ENCODE results near the gene YOD1.

YOD1 gene

DNA sequence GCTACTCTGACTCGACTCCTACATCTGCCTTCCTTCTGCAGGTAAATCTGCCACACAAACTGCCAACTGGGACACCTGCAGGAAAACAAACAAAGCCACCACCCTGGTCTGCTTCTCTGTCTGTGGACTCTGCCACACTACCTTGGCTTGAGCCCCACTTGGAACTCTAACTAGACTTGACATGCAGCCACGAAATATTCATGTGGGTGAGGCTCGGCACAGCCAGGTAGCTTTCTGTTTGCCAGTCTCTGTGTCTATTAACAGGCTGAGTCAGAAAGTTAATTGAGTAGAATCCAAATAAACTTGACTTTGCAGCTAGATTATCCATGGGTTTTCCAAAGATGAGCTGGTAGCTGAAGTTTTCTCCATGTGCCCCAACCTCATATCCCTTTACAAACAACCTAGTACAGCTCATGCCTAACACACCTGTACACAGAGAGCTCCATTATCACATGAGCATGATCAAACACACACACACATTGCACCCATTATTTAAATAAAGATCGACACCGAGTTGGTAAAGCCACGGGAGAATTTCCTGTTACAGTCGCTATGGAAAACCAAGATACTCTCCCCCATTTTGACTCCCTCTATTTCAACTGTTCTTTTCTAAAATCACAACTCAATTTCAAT is 19.3 kb downstream of the YOD1 start:
- no peak overlapping the region for H4K5ac ChIP-seq (ENCODE audit: low read length)
- H3K36me3 ChIP-seq (ENCODE audit: control insufficient read depth, insufficient read depth, low read length): no peaks in the 10 kb centered on the region
- no peak overlapping the region for H2BK120ac ChIP-seq (ENCODE audit: low read depth, low read length)
- no peak overlapping the region for H3K18ac ChIP-seq (ENCODE audit: low read length)
- H3K27me3 ChIP-seq (ENCODE audit: insufficient read depth, low read length, poor library complexity): no peaks in the 10 kb centered on the region
- no peak overlapping the region for H3K9ac ChIP-seq (ENCODE audit: low read length)
- no peaks in the 10 kb centered on the region for H3K79me1 ChIP-seq (ENCODE audit: low read length)
- no peak overlapping the region for H3K27ac ChIP-seq (ENCODE audit: low read depth, low read length)
- no peak overlapping the region for H4K8ac ChIP-seq (ENCODE audit: low read depth, low read length)
- H3K4me2 ChIP-seq (ENCODE audit: low read length): no peak overlapping the region
- no peak overlapping the region for H2BK15ac ChIP-seq (replicated peaks; ENCODE audit: low read depth)
- peak overlapping the region; percentile 22 for H3K56ac ChIP-seq (ENCODE audit: low read length)
- peak overlapping the region; percentile 7 for H2AK5ac ChIP-seq (ENCODE audit: low read length)
- no peak overlapping the region for H3K4ac ChIP-seq (ENCODE audit: low read depth, low read length)
- DNase-seq: no peak
- H3K4me1 ChIP-seq (ENCODE audit: control insufficient read depth, low read depth, low read length): peaks cover 15% of the 10 kb centered on the region
- no peak overlapping the region for H3K4me3 ChIP-seq (ENCODE audit: low read length)
- WGBS (ENCODE audit: extremely low coverage, insufficient coverage, low lambda C conversion rate): no CpG with 5 or more reads among the region's 7 CpGs
- H3K23ac ChIP-seq (ENCODE audit: low read length): no peak overlapping the region
- no peaks in the 10 kb centered on the region for H3K79me2 ChIP-seq (ENCODE audit: control insufficient read depth, insufficient read depth, low read length)
- no peak overlapping the region for H2BK5ac ChIP-seq (ENCODE audit: low read length)

DNA sequence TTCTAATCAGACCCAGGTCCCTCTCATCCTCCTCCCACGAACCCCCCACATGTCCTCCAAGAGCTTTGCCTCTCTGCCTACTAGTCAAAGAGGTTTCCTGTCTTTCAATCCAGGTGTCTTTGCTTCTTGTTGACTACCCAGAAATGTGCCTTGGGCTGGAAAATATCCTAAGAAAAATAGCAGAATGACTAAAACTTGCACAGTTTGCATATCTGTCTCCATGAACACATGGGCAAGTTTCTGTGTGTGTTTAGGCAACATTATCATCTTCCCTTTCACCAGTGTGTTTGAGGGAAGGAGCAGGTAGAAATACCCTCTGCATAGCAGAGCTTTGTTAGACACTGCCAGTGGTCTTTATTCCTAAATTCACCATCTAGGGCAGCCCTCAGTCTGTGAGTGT is 20.0 kb downstream of the YOD1 start:
- H2BK120ac ChIP-seq (ENCODE audit: low read depth, low read length): no peak overlapping the region
- peak overlapping the region; percentile 22 for H2AK5ac ChIP-seq (ENCODE audit: low read length)
- H3K56ac ChIP-seq (ENCODE audit: low read length): no peak overlapping the region
- H4K5ac ChIP-seq (ENCODE audit: low read length): no peak overlapping the region
- no peak overlapping the region for H2BK15ac ChIP-seq (replicated peaks; ENCODE audit: low read depth)
- H3K23ac ChIP-seq (ENCODE audit: low read length): no peak overlapping the region
- no peak overlapping the region for H2BK5ac ChIP-seq (ENCODE audit: low read length)
- H3K4me1 ChIP-seq (ENCODE audit: control insufficient read depth, low read depth, low read length): peaks cover 15% of the 10 kb centered on the region
- no peak overlapping the region for H3K9ac ChIP-seq (ENCODE audit: low read length)
- H3K27ac ChIP-seq (ENCODE audit: low read depth, low read length): no peak overlapping the region
- H3K4ac ChIP-seq (ENCODE audit: low read depth, low read length): no peak overlapping the region
- no peak overlapping the region for H3K4me2 ChIP-seq (ENCODE audit: low read length)
- no peaks in the 10 kb centered on the region for H3K27me3 ChIP-seq (ENCODE audit: insufficient read depth, low read length, poor library complexity)
- no peaks in the 10 kb centered on the region for H3K79me2 ChIP-seq (ENCODE audit: control insufficient read depth, insufficient read depth, low read length)
- no peak overlapping the region for H3K18ac ChIP-seq (ENCODE audit: low read length)
- no peaks in the 10 kb centered on the region for H3K36me3 ChIP-seq (ENCODE audit: control insufficient read depth, insufficient read depth, low read length)
- H3K4me3 ChIP-seq (ENCODE audit: low read length): no peak overlapping the region
- H4K8ac ChIP-seq (ENCODE audit: low read depth, low read length): no peak overlapping the region
- H3K79me1 ChIP-seq (ENCODE audit: low read length): no peaks in the 10 kb centered on the region
- no CpG with 5 or more reads among the region's 1 CpG for WGBS (ENCODE audit: extremely low coverage, insufficient coverage, low lambda C conversion rate)
- DNase-seq: no peak

DNA sequence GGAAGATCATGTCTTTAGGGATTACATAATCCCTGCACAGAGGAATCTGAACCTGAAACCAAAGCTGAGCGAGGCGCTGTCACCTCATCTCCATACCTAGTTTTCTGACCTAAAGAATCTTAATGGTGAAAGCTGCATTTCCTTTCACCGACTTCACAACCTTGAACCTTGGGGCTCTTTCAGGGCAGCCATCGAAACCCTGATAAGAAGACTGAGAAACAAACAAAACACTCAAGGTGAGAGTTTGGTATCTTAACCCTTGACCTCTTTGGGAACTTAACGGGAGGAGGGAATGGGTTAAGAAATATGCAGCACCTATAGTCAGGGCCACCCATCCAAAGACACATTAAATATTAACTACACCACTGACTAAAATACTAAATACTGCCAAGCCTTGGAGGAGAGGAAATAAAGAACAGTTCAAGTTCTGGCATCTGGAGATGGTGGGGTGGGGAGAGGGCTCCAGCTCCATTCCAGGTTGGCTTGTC is 20.4 kb downstream of the YOD1 start:
- Histone ChIP-seq H4K5ac (ENCODE audit: low read length) (no peak overlapping the region), H3K79me2 (ENCODE audit: control insufficient read depth, insufficient read depth, low read length) (no peaks in the 10 kb centered on the region), H2BK15ac (replicated peaks; ENCODE audit: low read depth) (no peak overlapping the region), H3K79me1 (ENCODE audit: low read length) (no peaks in the 10 kb centered on the region), H3K4me3 (ENCODE audit: low read length) (no peak overlapping the region), H3K18ac (ENCODE audit: low read length) (no peak overlapping the region), H3K9ac (ENCODE audit: low read length) (no peak overlapping the region), H2BK5ac (ENCODE audit: low read length) (no peak overlapping the region), H3K56ac (ENCODE audit: low read length) (no peak overlapping the region), H3K36me3 (ENCODE audit: control insufficient read depth, insufficient read depth, low read length) (no peaks in the 10 kb centered on the region), H3K4ac (ENCODE audit: low read depth, low read length) (no peak overlapping the region), H3K27me3 (ENCODE audit: insufficient read depth, low read length, poor library complexity) (no peaks in the 10 kb centered on the region), H3K4me1 (ENCODE audit: control insufficient read depth, low read depth, low read length) (peaks cover 16% of the 10 kb centered on the region), H2BK120ac (ENCODE audit: low read depth, low read length) (no peak overlapping the region), H3K27ac (ENCODE audit: low read depth, low read length) (no peak overlapping the region), H4K8ac (ENCODE audit: low read depth, low read length) (no peak overlapping the region), H3K4me2 (ENCODE audit: low read length) (no peak overlapping the region), H3K23ac (ENCODE audit: low read length) (no peak overlapping the region), H2AK5ac (ENCODE audit: low read length) (no peak overlapping the region)
- no CpG with 5 or more reads among the region's 5 CpGs for WGBS (ENCODE audit: extremely low coverage, insufficient coverage, low lambda C conversion rate)
- peak; percentile 53 for DNase-seq

- Histone ChIP-seq H3K18ac (ENCODE audit: low read length) (no peak overlapping the region), H3K27ac (ENCODE audit: low read depth, low read length) (no peak overlapping the region), H3K79me2 (ENCODE audit: control insufficient read depth, insufficient read depth, low read length) (no peaks in the 10 kb centered on the region), H3K9ac (ENCODE audit: low read length) (no peak overlapping the region), H3K79me1 (ENCODE audit: low read length) (no peaks in the 10 kb centered on the region), H4K8ac (ENCODE audit: low read depth, low read length) (no peak overlapping the region), H4K5ac (ENCODE audit: low read length) (no peak overlapping the region), H2AK5ac (ENCODE audit: low read length) (no peak overlapping the region), H3K4me2 (ENCODE audit: low read length) (no peak overlapping the region), H2BK15ac (replicated peaks; ENCODE audit: low read depth) (no peak overlapping the region), H3K23ac (ENCODE audit: low read length) (no peak overlapping the region), H2BK5ac (ENCODE audit: low read length) (no peak overlapping the region), H2BK120ac (ENCODE audit: low read depth, low read length) (no peak overlapping the region), H3K4ac (ENCODE audit: low read depth, low read length) (no peak overlapping the region), H3K4me1 (ENCODE audit: control insufficient read depth, low read depth, low read length) (peaks cover 21% of the 10 kb centered on the region), H3K36me3 (ENCODE audit: control insufficient read depth, insufficient read depth, low read length) (no peaks in the 10 kb centered on the region), H3K56ac (ENCODE audit: low read length) (no peak overlapping the region), H3K4me3 (ENCODE audit: low read length) (no peak overlapping the region), H3K27me3 (ENCODE audit: insufficient read depth, low read length, poor library complexity) (no peaks in the 10 kb centered on the region)
- WGBS (ENCODE audit: extremely low coverage, insufficient coverage, low lambda C conversion rate): no CpG with 5 or more reads among the region's 5 CpGs
- DNase-seq: peak; percentile 45
These were observed 21.1 kb downstream of the YOD1 start for GRCh38 chr1:207029701-207030521.

GRCh38 chr1:207028884-207029650 is 21.9 kb downstream of the YOD1 start:
- no peak overlapping the region for H4K8ac ChIP-seq (ENCODE audit: low read depth, low read length)
- H3K79me1 ChIP-seq (ENCODE audit: low read length): no peaks in the 10 kb centered on the region
- H2BK120ac ChIP-seq (ENCODE audit: low read depth, low read length): no peak overlapping the region
- no peak for DNase-seq
- no peak overlapping the region for H2BK15ac ChIP-seq (replicated peaks; ENCODE audit: low read depth)
- no peak overlapping the region for H3K4me2 ChIP-seq (ENCODE audit: low read length)
- no peak overlapping the region for H3K18ac ChIP-seq (ENCODE audit: low read length)
- no peaks in the 10 kb centered on the region for H3K36me3 ChIP-seq (ENCODE audit: control insufficient read depth, insufficient read depth, low read length)
- H3K56ac ChIP-seq (ENCODE audit: low read length): no peak overlapping the region
- no peaks in the 10 kb centered on the region for H3K79me2 ChIP-seq (ENCODE audit: control insufficient read depth, insufficient read depth, low read length)
- H2BK5ac ChIP-seq (ENCODE audit: low read length): no peak overlapping the region
- H3K4ac ChIP-seq (ENCODE audit: low read depth, low read length): no peak overlapping the region
- no peak overlapping the region for H3K23ac ChIP-seq (ENCODE audit: low read length)
- no peak overlapping the region for H3K4me3 ChIP-seq (ENCODE audit: low read length)
- H4K5ac ChIP-seq (ENCODE audit: low read length): no peak overlapping the region
- no peak overlapping the region for H2AK5ac ChIP-seq (ENCODE audit: low read length)
- H3K9ac ChIP-seq (ENCODE audit: low read length): no peak overlapping the region
- no peaks in the 10 kb centered on the region for H3K27me3 ChIP-seq (ENCODE audit: insufficient read depth, low read length, poor library complexity)
- peaks cover 26% of the 10 kb centered on the region for H3K4me1 ChIP-seq (ENCODE audit: control insufficient read depth, low read depth, low read length)
- no CpG with 5 or more reads among the region's 2 CpGs for WGBS (ENCODE audit: extremely low coverage, insufficient coverage, low lambda C conversion rate)
- H3K27ac ChIP-seq (ENCODE audit: low read depth, low read length): no peak overlapping the region

All from mesendoderm (in vitro differentiated cells).